NT2/D1 (cell line): ENCODE data around the gene NR3C2.
"Not testable (repeated sequence)": the region's sequence is repeated elsewhere in the genome, so short reads cannot be mapped to it uniquely, and the experiment has no call there.

ENCODE experiments used
- SUZ12 ChIP-seq: IDR thresholded peaks from 2 replicates; pipeline ENCODE4 v1.6.1; 2011; ENCODE audit not compliant: insufficient read length, insufficient read depth; ENCODE audit errors: extremely low read depth
- YY1 ChIP-seq: IDR thresholded peaks from 2 replicates; pipeline ENCODE4 v1.6.1; 2011; ENCODE audit not compliant: insufficient read length, insufficient read depth
- ZNF274 ChIP-seq: IDR thresholded peaks from 2 replicates; pipeline ENCODE4 v1.6.1; 2011; ENCODE audit warnings: mild to moderate bottlenecking, low read depth, low read length

- TF ChIP-seq ZNF274, YY1, SUZ12: not testable (repeated sequence)
Measured at GRCh38 chr4:148083073-148083472, 359.1 kb downstream of the NR3C2 start.
